SK-N-SH treated with all-trans-retinoic acid at 6 μM for 48 hours (cell line): ENCODE data around the gene ADORA2A.
A peak's percentile ranks its signal among the peaks of the same experiment; 100 is the strongest.

Source experiments
- ATAC-seq: fragments of 200-7000 bp; cut with Tn5 transposase; 3 replicates; pipeline ENCODE4 v1.9.1; 2020; ENCODE audit warnings: mild to moderate bottlenecking, moderate library complexity
- ARNTL ChIP-seq: fragments of 450-650 bp; formaldehyde crosslinking; IDR thresholded peaks from 2 replicates; pipeline ENCODE4 v1.5.0; 2020; ENCODE audit warnings: low read depth, mild to moderate bottlenecking, moderate library complexity, borderline replicate concordance
- BACH2 ChIP-seq: fragments of 250-450 bp; sonication (Bioruptor Pico); IDR thresholded peaks from 2 replicates; pipeline ENCODE4 v1.9.0; 2021; ENCODE audit warnings: mild to moderate bottlenecking, borderline replicate concordance
- CSDC2 ChIP-seq: fragments of 250-450 bp; sonication (Bioruptor Pico); IDR thresholded peaks from 2 replicates; pipeline ENCODE4 v1.5.0; 2020; ENCODE audit warnings: mild to moderate bottlenecking, moderate library complexity
- ESRRG ChIP-seq: fragments of 250-450 bp; sonication (Bioruptor Pico); IDR thresholded peaks from 2 replicates; pipeline ENCODE4 v1.6.1; 2021; ENCODE audit warnings: mild to moderate bottlenecking
- GLIS3 ChIP-seq: fragments of 250-450 bp; sonication (Bioruptor Pico); IDR thresholded peaks from 2 replicates; pipeline ENCODE4 v1.5.0; 2020; ENCODE audit warnings: mild to moderate bottlenecking, moderate library complexity
- ISL1 ChIP-seq: fragments of 250-450 bp; sonication (Bioruptor Pico); IDR thresholded peaks from 2 replicates; pipeline ENCODE4 v2.1.2; 2022; ENCODE audit warnings: mild to moderate bottlenecking, moderate library complexity
- OSR1 ChIP-seq: fragments of 250-450 bp; sonication (Bioruptor Pico); IDR thresholded peaks from 2 replicates; pipeline ENCODE4 v1.8.0; 2022; ENCODE audit warnings: moderate library complexity, mild to moderate bottlenecking, inconsistent platforms
- PPARA ChIP-seq: fragments of 250-450 bp; sonication (Bioruptor Pico); IDR thresholded peaks from 2 replicates; pipeline ENCODE4 v1.5.0; 2020; ENCODE audit warnings: mild to moderate bottlenecking, borderline replicate concordance
- RARB ChIP-seq: fragments of 250-450 bp; sonication (Bioruptor Pico); IDR thresholded peaks from 2 replicates; pipeline ENCODE4 v1.8.0; 2021; ENCODE audit warnings: mild to moderate bottlenecking, moderate library complexity
- SNAI2 ChIP-seq: fragments of 250-450 bp; sonication (Bioruptor Pico); IDR thresholded peaks from 2 replicates; pipeline ENCODE4 v1.5.0; 2020; ENCODE audit warnings: mild to moderate bottlenecking, moderate library complexity
- TOX ChIP-seq: fragments of 250-450 bp; sonication (Bioruptor Pico); IDR thresholded peaks from 2 replicates; pipeline ENCODE4 v1.8.0; 2021; ENCODE audit warnings: mild to moderate bottlenecking, moderate library complexity, borderline replicate concordance
- ZC3H10 ChIP-seq: fragments of 250-450 bp; sonication (Bioruptor Pico); IDR thresholded peaks from 2 replicates; pipeline ENCODE4 v1.5.1; 2021; ENCODE audit warnings: mild to moderate bottlenecking, moderate library complexity
- ZFP3 ChIP-seq: fragments of 250-450 bp; sonication (Bioruptor Pico); IDR thresholded peaks from 2 replicates; pipeline ENCODE4 v1.5.0; 2020; ENCODE audit warnings: mild to moderate bottlenecking, moderate library complexity
- ZFP30 ChIP-seq: fragments of 450-650 bp; formaldehyde crosslinking; IDR thresholded peaks from 2 replicates; pipeline ENCODE4 v1.5.0; 2022; ENCODE audit warnings: mild to moderate bottlenecking, moderate library complexity
- ZNF565 ChIP-seq: fragments of 450-650 bp; formaldehyde crosslinking; conservative IDR thresholded peaks from 2 replicates; pipeline ENCODE4 v1.5.0; 2020; ENCODE audit warnings: low read depth, mild to moderate bottlenecking, moderate library complexity
- ZNF70 ChIP-seq: fragments of 450-650 bp; formaldehyde crosslinking; IDR thresholded peaks from 2 replicates; pipeline ENCODE4 v1.5.0; 2020; ENCODE audit warnings: mild to moderate bottlenecking, moderate library complexity
- ZNF8 ChIP-seq: fragments of 450-650 bp; formaldehyde crosslinking; IDR thresholded peaks from 2 replicates; pipeline ENCODE4 v1.5.0; 2020; ENCODE audit warnings: mild to moderate bottlenecking, moderate library complexity
- TF ChIP-seq, protein P1 (sequence below): fragments of 250-450 bp; sonication (Bioruptor Pico); IDR thresholded peaks from 2 replicates; pipeline ENCODE4 v1.5.1; 2021; ENCODE audit warnings: mild to moderate bottlenecking, moderate library complexity
- TF ChIP-seq, protein P2 (sequence below): fragments of 250-450 bp; sonication (Bioruptor Pico); IDR thresholded peaks from 2 replicates; pipeline ENCODE4 v1.5.0; 2020; ENCODE audit warnings: mild to moderate bottlenecking, moderate library complexity
- TF ChIP-seq, protein P3 (sequence below): fragments of 250-450 bp; sonication (Bioruptor Pico); IDR thresholded peaks from 2 replicates; pipeline ENCODE4 v1.5.1; 2020; ENCODE audit warnings: low read depth, mild to moderate bottlenecking, moderate library complexity
- TF ChIP-seq, protein P4 (sequence below): fragments of 250-450 bp; sonication (Bioruptor Pico); IDR thresholded peaks from 2 replicates; pipeline ENCODE4 v1.8.0; 2021; ENCODE audit warnings: low read depth, mild to moderate bottlenecking, moderate library complexity, borderline replicate concordance
- TF ChIP-seq, protein P5 (sequence below): fragments of 250-450 bp; sonication (Bioruptor Pico); IDR thresholded peaks from 2 replicates; pipeline ENCODE4 v1.8.0; 2020; ENCODE audit warnings: mild to moderate bottlenecking, moderate library complexity, borderline replicate concordance

The ADORA2A gene

DNA sequence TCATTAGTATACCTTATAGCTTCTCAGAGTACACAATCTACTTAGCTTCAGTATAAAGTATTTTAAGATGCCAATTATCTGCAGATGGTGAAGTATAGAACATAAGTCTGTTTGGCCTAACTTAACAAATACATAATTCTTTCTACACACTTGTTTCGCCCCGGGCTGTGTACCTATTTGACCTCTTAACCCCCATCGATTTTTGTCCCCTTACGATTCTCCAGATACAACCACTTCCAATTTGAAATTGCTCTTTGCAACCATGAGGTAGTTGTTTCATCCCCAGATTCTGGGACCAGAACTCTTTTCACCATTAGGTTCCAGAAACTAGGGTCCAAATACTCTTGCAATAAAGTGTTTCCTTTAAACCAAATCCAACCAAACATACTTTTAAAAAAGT is 57.8 kb downstream of the ADORA2A start:
- TF ChIP-seq ISL1 (CRISPR knock-in tag) = no peak
- no peak for TF ChIP-seq OSR1
- TF ChIP-seq ZC3H10 (CRISPR knock-in tag) = no peak
- TF ChIP-seq, protein P1, sequence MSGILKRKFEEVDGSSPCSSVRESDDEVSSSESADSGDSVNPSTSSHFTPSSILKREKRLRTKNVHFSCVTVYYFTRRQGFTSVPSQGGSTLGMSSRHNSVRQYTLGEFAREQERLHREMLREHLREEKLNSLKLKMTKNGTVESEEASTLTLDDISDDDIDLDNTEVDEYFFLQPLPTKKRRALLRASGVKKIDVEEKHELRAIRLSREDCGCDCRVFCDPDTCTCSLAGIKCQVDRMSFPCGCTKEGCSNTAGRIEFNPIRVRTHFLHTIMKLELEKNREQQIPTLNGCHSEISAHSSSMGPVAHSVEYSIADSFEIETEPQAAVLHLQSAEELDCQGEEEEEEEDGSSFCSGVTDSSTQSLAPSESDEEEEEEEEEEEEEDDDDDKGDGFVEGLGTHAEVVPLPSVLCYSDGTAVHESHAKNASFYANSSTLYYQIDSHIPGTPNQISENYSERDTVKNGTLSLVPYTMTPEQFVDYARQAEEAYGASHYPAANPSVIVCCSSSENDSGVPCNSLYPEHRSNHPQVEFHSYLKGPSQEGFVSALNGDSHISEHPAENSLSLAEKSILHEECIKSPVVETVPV (CRISPR knock-in tag) = no peak
- TF ChIP-seq, protein P2, sequence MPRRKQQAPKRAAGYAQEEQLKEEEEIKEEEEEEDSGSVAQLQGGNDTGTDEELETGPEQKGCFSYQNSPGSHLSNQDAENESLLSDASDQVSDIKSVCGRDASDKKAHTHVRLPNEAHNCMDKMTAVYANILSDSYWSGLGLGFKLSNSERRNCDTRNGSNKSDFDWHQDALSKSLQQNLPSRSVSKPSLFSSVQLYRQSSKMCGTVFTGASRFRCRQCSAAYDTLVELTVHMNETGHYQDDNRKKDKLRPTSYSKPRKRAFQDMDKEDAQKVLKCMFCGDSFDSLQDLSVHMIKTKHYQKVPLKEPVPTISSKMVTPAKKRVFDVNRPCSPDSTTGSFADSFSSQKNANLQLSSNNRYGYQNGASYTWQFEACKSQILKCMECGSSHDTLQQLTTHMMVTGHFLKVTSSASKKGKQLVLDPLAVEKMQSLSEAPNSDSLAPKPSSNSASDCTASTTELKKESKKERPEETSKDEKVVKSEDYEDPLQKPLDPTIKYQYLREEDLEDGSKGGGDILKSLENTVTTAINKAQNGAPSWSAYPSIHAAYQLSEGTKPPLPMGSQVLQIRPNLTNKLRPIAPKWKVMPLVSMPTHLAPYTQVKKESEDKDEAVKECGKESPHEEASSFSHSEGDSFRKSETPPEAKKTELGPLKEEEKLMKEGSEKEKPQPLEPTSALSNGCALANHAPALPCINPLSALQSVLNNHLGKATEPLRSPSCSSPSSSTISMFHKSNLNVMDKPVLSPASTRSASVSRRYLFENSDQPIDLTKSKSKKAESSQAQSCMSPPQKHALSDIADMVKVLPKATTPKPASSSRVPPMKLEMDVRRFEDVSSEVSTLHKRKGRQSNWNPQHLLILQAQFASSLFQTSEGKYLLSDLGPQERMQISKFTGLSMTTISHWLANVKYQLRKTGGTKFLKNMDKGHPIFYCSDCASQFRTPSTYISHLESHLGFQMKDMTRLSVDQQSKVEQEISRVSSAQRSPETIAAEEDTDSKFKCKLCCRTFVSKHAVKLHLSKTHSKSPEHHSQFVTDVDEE (CRISPR knock-in tag) = no peak
- TF ChIP-seq ESRRG (CRISPR knock-in tag) = no peak
- no peak for TF ChIP-seq ZNF8 (CRISPR knock-in tag)
- TF ChIP-seq ZFP30 (CRISPR knock-in tag) = no peak
- TF ChIP-seq PPARA (CRISPR knock-in tag) = no peak
- ATAC-seq = no peak

DNA sequence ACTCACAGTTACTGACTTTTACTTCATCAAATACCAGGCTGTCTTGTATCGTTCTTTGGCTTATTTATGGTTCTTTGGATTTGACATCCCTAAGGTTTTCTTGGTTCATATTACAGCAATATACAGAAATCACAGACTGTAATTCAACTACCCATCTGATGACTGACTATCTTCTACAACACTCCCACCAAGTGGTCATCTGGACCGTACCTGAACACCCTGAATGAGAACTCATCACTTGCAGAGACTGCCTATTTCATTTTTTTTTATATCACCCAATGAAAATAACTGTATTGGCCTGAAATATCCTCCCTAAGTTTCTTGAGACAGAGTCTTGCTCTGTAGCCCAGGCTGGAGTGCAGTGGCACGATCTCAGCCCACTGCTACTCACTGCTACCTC is 58.2 kb downstream of the ADORA2A start:
- TF ChIP-seq ZNF8 (CRISPR knock-in tag) (no peak), ZC3H10 (CRISPR knock-in tag) (no peak), ZNF70 (no peak), RARB (CRISPR knock-in tag) (no peak), ZNF565 (no peak), OSR1 (no peak), SNAI2 (CRISPR knock-in tag) (no peak), BACH2 (CRISPR knock-in tag) (no peak), GLIS3 (CRISPR knock-in tag) (no peak), ARNTL (CRISPR knock-in tag) (no peak), TOX (CRISPR knock-in tag) (no peak)
- TF ChIP-seq, protein P1 (CRISPR knock-in tag) = no peak
- TF ChIP-seq, protein P3, sequence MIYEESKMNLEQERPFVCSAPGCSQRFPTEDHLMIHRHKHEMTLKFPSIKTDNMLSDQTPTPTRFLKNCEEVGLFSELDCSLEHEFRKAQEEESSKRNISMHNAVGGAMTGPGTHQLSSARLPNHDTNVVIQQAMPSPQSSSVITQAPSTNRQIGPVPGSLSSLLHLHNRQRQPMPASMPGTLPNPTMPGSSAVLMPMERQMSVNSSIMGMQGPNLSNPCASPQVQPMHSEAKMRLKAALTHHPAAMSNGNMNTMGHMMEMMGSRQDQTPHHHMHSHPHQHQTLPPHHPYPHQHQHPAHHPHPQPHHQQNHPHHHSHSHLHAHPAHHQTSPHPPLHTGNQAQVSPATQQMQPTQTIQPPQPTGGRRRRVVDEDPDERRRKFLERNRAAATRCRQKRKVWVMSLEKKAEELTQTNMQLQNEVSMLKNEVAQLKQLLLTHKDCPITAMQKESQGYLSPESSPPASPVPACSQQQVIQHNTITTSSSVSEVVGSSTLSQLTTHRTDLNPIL (CRISPR knock-in tag) = no peak
- TF ChIP-seq, protein P4, sequence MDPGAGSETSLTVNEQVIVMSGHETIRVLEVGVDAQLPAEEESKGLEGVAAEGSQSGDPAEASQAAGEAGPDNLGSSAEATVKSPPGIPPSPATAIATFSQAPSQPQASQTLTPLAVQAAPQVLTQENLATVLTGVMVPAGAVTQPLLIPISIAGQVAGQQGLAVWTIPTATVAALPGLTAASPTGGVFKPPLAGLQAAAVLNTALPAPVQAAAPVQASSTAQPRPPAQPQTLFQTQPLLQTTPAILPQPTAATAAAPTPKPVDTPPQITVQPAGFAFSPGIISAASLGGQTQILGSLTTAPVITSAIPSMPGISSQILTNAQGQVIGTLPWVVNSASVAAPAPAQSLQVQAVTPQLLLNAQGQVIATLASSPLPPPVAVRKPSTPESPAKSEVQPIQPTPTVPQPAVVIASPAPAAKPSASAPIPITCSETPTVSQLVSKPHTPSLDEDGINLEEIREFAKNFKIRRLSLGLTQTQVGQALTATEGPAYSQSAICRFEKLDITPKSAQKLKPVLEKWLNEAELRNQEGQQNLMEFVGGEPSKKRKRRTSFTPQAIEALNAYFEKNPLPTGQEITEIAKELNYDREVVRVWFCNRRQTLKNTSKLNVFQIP = no peak
- TF ChIP-seq, protein P5, sequence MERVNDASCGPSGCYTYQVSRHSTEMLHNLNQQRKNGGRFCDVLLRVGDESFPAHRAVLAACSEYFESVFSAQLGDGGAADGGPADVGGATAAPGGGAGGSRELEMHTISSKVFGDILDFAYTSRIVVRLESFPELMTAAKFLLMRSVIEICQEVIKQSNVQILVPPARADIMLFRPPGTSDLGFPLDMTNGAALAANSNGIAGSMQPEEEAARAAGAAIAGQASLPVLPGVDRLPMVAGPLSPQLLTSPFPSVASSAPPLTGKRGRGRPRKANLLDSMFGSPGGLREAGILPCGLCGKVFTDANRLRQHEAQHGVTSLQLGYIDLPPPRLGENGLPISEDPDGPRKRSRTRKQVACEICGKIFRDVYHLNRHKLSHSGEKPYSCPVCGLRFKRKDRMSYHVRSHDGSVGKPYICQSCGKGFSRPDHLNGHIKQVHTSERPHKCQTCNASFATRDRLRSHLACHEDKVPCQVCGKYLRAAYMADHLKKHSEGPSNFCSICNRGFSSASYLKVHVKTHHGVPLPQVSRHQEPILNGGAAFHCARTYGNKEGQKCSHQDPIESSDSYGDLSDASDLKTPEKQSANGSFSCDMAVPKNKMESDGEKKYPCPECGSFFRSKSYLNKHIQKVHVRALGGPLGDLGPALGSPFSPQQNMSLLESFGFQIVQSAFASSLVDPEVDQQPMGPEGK (CRISPR knock-in tag) = no peak
- ATAC-seq = peak; percentile 63

DNA sequence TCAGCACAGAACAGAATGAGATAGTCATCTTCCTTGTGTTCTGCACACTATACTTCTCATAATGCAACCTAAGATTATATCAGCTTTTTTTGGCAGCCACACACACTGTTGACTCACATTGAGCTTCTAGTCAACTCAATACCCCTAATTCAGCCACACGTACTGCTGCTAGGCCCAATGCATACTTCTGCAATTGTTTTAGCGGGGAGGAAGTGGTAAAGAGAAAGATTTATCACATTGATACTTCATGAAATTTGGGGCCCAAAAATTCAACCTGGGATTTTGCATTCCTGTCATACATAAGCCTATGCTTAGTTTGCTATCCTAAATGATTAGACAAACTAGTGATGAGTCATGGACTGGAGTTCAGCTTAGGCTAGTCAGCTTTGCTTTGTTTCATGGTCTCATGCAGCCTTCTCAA is 59.1 kb downstream of the ADORA2A start:
- ATAC-seq = peak; percentile 86
- TF ChIP-seq, protein P3 (CRISPR knock-in tag) = no peak
- no peak for TF ChIP-seq GLIS3 (CRISPR knock-in tag)
- no peak for TF ChIP-seq ESRRG (CRISPR knock-in tag)
- peak; percentile 80 for TF ChIP-seq ZFP3 (CRISPR knock-in tag)
- TF ChIP-seq ZFP30 (CRISPR knock-in tag) = no peak
- TF ChIP-seq CSDC2 (CRISPR knock-in tag) = no peak
- TF ChIP-seq ZNF8 (CRISPR knock-in tag) = no peak
- no peak for TF ChIP-seq BACH2 (CRISPR knock-in tag)
- TF ChIP-seq, protein P5 (CRISPR knock-in tag) = peak; percentile 58; the same call in 1 of the 2 replicates
- TF ChIP-seq ZNF70 = peak; percentile 93
